ENCODE results near the gene FGD3. TPM values are rescaled to one million over a fixed set of nuclear protein-coding genes. Genes with fewer than 3 reads are reported as not detected.

The FGD3 gene
- total and polyA plus RNA-seq, 10 donors, result 30.7 to 99.1 (median 68.7) TPM

GRCh38 chr9:92980085-92980745 lies 32.9 kb downstream of the FGD3 start:
- Histone ChIP-seq H3K4me3 (no peak overlapping the region), H3K4me1 (peaks cover 11 to 74% (median 46%) of the 10 kb centered on the region in 6 donors), H3K27me3 (replicated peaks in 1 of 7) (no peaks in the 10 kb centered on the region), H3K36me3 (peaks cover 0 to 74% (median 33%) of the 10 kb centered on the region in 6 donors), H3K9me3 (peaks cover 0 to 19% (median 13%) of the 10 kb centered on the region in 8 donors), H3K27ac (peak overlapping the region in 3 of 8 donors; percentile 2 to 29 (median 3))
- TF ChIP-seq CTCF (IDR thresholded peaks at IDR 0.05 in 8 of 11, conservative IDR thresholded peaks at IDR 0.05 in 3 of 11), result no peak
- TF ChIP-seq POLR2A (IDR thresholded peaks at IDR 0.05), result no peak
- no peak for TF ChIP-seq POLR2AphosphoS5 (IDR thresholded peaks at IDR 0.05)
- DNase-seq, result no peak
- intact Hi-C loops (cut with DNase I; ENCODE audit: low total_unique reads), result no loop called here
- 77 to 84% (median 78%) methylated on average over 7 of the region's 7 CpGs for WGBS, 5 donors

GRCh38 chr9:92982130-92982529 lies 34.8 kb downstream of the FGD3 start:
- WGBS, 5 donors, result 89 to 96% (median 95%) methylated on average over 2 of the region's 2 CpGs
- intact Hi-C loops (cut with DNase I; ENCODE audit: low total_unique reads), result no loop called here
- Histone ChIP-seq H3K27ac (no peak overlapping the region), H3K4me3 (no peak overlapping the region), H3K27me3 (replicated peaks in 1 of 7) (no peaks in the 10 kb centered on the region), H3K36me3 (peaks cover 0 to 71% (median 14%) of the 10 kb centered on the region in 6 donors), H3K9me3 (peaks cover 0 to 19% (median 13%) of the 10 kb centered on the region in 8 donors), H3K4me1 (peaks cover 11 to 74% (median 53%) of the 10 kb centered on the region in 6 donors)
- TF ChIP-seq CTCF (IDR thresholded peaks at IDR 0.05 in 8 of 11, conservative IDR thresholded peaks at IDR 0.05 in 3 of 11) (no peak), POLR2A (IDR thresholded peaks at IDR 0.05) (no peak), POLR2AphosphoS5 (IDR thresholded peaks at IDR 0.05) (no peak)
- no peak for DNase-seq

GRCh38 chr9:92983984-92984589 lies 36.8 kb downstream of the FGD3 start:
- no peak overlapping the region for H3K4me3 ChIP-seq
- no peak for TF ChIP-seq CTCF (IDR thresholded peaks at IDR 0.05 in 8 of 11, conservative IDR thresholded peaks at IDR 0.05 in 3 of 11)
- no peak for TF ChIP-seq POLR2AphosphoS5 (IDR thresholded peaks at IDR 0.05)
- TF ChIP-seq POLR2A (IDR thresholded peaks at IDR 0.05), result no peak

GRCh38 chr9:92984976-92985375 lies 37.7 kb downstream of the FGD3 start:
- H3K27me3 ChIP-seq (replicated peaks in 1 of 7), result no peaks in the 10 kb centered on the region
- peaks cover 0 to 19% (median 13%) of the 10 kb centered on the region in 8 donors for H3K9me3 ChIP-seq
- intact Hi-C loops (cut with DNase I; ENCODE audit: low total_unique reads), result no loop called here
- H3K4me3 ChIP-seq, result no peak overlapping the region
- WGBS, 5 donors, result 86 to 99% (median 93%) methylated on average over 2 to 3 of the region's 3 CpGs
- peak overlapping the region in 2 of 8 donors; percentile 9 to 40 for H3K27ac ChIP-seq
- H3K4me1 ChIP-seq, result peaks cover 8 to 75% (median 42%) of the 10 kb centered on the region in 6 donors
- H3K36me3 ChIP-seq, result peaks cover 0 to 84% (median 10%) of the 10 kb centered on the region in 6 donors
- TF ChIP-seq POLR2A (IDR thresholded peaks at IDR 0.05) (no peak), CTCF (IDR thresholded peaks at IDR 0.05 in 8 of 11, conservative IDR thresholded peaks at IDR 0.05 in 3 of 11) (no peak), POLR2AphosphoS5 (IDR thresholded peaks at IDR 0.05) (no peak)
- no peak for DNase-seq

More at GRCh38 chr9:92983984-92984589, 36.8 kb downstream of the FGD3 start:
- Histone ChIP-seq H3K27me3 (replicated peaks in 1 of 7) (no peaks in the 10 kb centered on the region), H3K9me3 (peaks cover 0 to 19% (median 13%) of the 10 kb centered on the region in 8 donors), H3K36me3 (peaks cover 0 to 78% (median 10%) of the 10 kb centered on the region in 6 donors), H3K27ac (peak overlapping the region in 1 of 8 donors; percentile 22), H3K4me1 (peaks cover 7 to 75% (median 46%) of the 10 kb centered on the region in 6 donors)
- DNase-seq, result no peak
- WGBS, 5 donors, result 62 to 99% (median 70%) methylated on average over 2 of the region's 2 CpGs
- intact Hi-C loops (cut with DNase I; ENCODE audit: low total_unique reads), result no loop called here

All from spleen (tissue), 11 donors.